Left lobe of liver (tissue), 2 donors: ENCODE data around the gene DGKQ. TPM values are rescaled to one million over a fixed set of nuclear protein-coding genes. Genes with fewer than 3 reads are reported as not detected.
"Not testable (repeated sequence)": the region's sequence is repeated elsewhere in the genome, so short reads cannot be mapped to it uniquely, and the experiment has no call there.

ENCODE experiments used
- ATAC-seq: fragments of 200-7000 bp; cut with Tn5 transposase; one replicate; pipeline ENCODE4 v1.9.1; 2020; ENCODE audit warnings: mild to moderate bottlenecking, moderate library complexity
- DNase-seq: peaks from one replicate; pipeline ENCODE4 v3.0.0-alpha.2; 2020; ENCODE audit warnings: low spot score
- total RNA-seq: library from RNA; stranded (reverse); gene quantifications from one replicate; pipeline ENCODE4 v1.2.1, GENCODE V29; 2021
- donor health status: DM: no; HTN: no; CAD: no; lungs with moderate emphysema.
- donor health status: DM: no; HTN: yes; CAD: no.

DGKQ gene
- total RNA-seq, 1 donor from 2014 or later = 7.0 TPM

DNA sequence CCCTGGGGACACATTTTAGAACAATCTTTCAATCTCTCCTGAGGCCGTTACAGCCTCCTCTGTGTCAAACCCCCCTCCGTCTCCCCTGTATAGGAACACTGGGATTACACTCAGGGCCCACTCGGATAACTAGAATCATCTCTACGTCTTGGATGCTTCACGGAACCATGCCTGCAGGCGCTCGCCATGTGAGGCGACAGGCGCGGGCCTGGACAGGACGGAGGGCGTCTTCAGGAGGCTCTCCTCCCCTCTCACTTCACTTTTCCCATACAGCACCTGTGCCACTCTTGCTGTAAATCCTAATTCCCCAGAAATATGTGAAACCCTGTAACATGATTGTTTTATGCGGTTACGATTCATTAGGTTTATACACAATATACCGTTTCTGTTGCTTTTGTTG is 9.4 kb upstream of the DGKQ start:
- no peak for ATAC-seq

DNA sequence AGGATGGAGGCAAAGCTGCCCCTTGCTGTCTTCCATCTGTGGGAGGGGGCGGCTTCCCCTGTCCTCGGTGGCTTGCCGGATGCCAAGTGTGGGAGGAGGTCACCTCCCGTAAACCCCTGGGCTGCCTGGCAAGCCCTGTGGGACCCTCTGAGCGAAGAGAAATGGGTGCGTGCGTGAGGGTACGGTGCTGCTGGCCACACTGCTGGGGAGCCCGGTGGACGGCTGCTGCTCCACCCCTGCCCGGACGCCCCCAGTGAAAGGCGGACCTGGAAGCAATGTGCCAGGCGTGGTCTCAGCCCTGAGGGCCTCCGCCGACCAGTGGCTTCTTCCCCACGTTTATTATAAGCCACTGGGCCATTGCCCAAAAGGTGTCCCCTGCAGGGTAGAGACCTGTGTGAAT is 8.9 kb upstream of the DGKQ start:
- DNase-seq = no peak

More for the DNA sequence above, 9.4 kb upstream of the DGKQ start:
- no peak for DNase-seq

DNA sequence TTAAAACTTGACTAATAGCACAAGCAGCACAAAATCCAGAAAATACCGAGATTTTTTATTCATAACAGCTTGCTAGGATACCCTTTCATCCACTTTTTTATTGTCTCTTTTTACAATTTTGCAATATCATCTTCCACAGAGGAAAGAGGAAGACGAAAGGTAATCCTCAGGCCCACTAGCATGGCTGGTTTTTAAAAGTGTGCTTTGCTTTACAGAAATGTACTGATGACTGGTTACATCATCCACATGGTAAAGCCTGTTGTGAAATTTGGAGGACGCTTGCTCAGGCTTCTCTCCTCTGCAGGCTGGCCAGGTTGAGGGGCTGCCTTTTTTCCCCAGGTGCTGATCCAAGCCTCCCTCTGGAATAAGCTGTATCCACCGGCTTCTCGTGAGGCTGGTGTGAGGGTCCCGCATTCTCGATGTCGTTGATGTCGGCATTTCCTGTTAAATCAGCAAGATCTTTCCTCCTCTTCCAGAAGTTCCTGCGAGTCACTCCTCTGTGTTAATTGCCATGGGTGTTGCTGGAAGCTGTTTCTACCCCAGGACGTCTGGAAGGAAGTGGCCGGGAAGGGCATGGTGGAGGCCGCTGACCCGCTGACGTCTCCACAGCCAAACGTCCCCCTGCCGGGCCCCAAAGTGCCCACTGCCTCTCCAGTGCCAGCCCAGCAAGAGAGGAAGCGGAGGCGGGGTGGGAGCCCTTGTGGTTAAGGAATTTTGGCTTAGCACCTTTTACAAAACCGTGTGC is 5.8 kb upstream of the DGKQ start:
- ATAC-seq (no peak), DNase-seq (no peak)

More for the DNA sequence above, 8.9 kb upstream of the DGKQ start:
- no peak for ATAC-seq

DNA sequence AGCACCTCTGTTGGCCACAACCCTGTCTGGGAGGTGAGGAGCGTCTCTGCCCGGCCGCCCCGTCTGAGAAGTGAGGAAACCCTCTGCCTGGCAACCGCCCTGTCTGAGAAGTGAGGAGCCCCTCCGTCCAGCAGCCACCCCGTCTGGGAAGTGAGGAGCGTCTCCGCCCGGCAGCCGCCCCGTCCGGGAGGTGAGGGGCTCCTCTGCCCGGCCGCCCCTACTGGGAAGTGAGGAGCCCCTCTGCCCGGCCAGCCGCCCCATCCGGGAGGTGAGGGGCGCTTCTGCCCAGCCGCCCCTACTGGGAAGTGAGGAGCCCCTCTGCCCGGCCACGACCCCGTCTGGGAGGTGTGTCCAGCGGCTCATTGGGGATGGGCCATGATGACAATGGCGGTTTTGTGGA is 2.6 kb upstream of the DGKQ start:
- DNase-seq, ATAC-seq: not testable (repeated sequence)

DNA sequence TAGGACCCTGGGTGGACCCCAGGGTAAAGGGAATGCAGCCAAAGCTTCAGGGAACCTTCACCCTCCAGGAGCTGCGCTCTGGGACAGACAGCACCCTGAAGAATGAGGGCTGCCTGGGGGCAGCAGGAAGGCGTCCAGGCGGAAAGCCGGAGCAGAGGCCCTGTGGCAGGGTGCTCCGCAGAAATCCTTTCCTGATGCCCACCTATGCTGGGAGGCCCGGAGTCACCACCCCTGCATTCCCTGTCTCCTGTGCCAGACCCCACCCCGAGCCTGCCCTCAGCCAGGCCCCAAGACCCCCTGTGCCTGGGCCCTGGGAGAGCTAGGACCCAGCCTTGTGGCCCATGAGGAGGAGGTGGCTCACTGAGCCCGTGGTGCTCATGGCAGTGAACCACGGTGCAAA is 1.3 kb upstream of the DGKQ start:
- no peak for DNase-seq
- ATAC-seq = no peak

DNA sequence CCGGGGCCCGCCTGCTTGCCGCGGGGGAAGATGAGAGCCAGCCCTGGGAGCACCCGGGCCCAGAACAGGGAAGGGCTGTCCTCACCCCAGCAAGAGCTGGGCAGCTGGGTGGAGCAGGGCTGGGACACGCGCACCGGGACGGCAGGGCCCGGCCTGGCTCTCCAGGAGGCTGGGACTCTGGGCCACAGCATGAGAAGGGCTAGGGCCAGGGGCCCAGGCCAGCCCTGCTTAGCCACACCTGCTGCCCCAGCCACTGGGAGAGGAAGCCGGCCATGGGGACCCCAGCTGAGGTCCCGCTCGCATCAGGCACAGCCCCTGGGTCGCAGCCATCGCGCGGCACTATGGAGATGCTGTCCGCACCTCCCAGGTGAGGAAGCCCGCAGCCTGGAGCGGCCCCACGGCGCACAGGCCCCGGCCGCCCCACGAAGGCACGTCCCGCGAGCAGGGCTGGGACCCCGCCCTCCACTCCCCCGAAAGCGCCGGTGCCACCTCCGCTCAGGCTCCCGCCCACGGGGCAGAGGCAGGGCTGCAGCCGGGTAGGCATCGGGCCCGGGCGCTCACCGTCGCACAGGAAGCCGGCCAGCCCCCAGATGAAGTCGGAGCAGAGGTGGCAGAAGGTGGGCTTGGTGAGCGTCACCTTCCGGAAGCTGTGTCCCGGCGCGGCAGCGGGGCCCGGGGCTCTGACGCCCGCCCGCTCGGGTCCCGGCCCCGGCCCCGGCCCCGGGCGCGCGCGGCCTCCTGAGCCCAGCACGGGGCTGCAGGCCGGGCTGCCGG is 531 bp downstream of the DGKQ start:
- peak; percentile 31 for ATAC-seq

DNA sequence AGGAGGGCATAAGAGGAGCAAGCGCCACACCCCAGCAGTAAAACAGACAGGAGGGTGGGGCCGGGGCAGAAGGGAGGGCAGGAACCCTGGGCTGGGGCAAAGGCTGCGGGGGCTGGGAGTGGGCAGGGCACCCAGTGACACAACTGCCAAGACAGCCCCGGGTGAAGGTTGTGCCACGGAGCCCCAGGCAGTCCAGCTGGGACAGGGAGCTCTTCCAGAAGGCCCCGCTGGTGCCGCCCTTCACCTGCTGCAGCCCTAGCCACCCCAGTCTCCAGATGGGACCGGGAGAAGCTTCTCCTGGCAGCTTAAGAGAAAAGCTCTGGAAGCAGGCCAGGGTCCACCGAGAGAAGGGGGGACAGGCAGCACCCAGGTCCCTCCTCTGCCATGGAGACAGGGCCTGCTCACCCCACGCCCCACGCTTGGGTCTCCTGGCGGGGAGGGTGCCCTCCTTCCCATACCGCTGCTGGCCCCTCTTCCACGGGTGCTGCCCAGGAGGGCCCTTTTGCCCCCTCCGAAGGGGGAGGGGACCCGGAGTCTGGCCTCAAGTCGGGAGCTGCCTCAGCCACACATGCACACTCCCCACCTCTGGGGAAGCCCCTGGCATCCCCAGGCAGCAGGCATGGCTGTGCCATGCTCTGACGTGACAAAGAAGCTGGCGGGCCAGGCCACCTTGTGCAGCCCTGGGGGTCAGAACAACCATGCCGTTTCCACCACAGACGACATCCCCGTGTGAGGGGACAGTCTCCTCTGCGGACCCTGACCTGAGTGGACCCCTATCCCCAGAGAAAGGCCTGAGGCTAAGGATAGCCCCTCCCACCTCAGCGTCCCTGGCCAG is 1.5 kb downstream of the DGKQ start:
- ATAC-seq (peak; percentile 38), DNase-seq (no peak)

More for the DNA sequence above, 531 bp downstream of the DGKQ start:
- DNase-seq = no peak

DNA sequence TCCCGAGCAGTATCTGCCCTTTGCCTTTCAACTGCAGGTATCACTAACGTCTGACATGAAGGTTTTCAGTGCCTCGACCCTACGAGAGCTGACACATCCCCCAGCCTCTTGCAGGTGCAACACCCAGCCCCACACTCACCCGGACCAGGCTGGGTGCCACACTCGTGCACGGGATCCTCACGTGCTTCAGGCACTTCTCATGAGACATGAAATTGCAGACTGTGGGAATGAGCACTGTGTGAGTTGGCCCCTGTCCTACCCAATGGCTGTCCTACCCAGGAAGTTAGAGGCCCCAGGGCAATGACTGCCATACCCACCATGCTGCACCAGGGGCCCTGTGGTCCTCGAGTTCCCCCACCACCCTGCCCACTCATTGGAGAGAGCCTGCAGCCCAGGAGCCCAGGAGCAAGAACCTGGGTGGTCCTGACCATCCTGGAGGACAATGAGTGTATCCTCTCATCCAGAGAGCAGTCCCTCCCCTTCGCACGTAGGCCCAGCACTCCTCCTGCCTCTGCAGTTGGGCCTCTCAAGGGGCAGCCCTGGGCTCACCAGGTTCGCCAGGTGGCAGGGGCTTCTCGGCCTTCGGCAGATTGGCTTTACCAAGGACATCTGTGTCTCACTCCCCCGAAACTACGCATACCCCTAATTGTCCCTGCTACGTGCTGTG is 2.4 kb downstream of the DGKQ start:
- ATAC-seq (no peak), DNase-seq (no peak)

DNA sequence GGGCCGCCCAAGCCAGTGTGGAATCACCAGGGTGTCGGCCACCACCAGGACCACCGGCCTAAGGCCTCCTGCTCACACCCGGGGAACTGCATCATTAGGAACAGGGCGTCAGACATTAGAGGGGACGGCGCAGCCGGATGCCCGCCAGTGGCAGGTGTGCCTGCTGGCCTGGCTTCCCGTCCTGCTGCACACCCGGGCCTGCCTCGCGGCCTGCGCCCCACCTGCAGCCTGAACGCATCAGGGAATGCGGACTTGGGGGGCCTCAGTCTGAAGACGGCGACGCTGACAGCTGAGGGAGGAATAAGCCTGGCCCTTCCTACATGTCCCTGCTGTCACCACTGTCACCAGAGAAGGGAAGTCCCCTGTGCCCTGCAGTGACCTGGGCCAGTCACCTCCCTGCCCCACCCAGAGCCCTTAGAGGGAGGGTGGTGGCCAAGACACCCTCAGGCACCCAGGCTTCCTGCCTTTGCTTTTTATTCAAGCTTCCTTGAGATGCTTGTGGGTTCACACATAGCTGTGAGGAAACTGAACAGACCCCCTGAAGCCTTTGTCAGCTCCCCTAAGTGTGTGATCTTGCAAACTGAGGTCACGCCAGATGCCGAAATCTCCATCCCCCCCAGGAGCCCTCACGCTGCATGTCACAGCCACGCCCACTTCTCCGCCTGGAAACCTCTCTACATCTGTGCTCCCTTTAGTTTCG is 3.2 kb downstream of the DGKQ start:
- no peak for DNase-seq

DNA sequence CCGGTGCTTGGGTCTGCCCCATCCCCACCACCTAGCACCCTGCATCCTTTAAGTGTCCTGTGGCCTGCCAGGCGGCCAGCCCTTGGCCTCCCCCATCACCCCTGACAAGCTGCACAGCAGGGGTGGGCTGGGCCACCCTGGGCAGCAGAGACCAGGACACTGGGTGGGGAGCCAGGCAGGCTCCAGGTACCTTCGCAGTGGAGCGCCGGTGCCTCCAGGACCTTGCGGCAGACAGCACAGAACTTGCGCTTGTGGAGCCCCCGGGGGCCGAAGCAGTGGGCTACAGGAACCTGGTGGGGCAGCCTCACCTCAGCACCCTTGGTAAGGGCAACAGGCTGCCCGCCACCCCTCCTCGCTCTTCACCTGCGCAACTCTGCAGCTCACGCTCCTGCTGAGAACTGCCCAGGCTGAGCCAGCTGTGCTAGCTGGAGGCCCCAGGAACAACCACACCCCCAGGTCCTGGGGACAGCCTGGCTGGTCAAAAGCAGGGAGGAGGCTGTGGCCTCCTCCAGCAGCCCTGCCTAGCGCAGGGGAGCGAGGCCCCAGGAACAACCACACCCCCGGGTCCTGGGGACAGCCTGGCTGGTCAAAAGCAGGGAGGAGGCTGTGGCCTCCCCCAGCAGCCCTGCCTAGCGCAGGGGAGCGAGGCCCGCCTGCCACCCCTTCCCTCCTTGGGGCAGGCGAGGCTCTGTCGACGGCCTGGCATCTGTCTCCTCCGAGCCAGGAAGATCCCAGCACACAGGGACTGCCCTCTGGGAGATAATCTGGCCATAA is 4.6 kb downstream of the DGKQ start:
- no peak for DNase-seq
- no peak for ATAC-seq

More for the DNA sequence above, 3.2 kb downstream of the DGKQ start:
- no peak for ATAC-seq

DNA sequence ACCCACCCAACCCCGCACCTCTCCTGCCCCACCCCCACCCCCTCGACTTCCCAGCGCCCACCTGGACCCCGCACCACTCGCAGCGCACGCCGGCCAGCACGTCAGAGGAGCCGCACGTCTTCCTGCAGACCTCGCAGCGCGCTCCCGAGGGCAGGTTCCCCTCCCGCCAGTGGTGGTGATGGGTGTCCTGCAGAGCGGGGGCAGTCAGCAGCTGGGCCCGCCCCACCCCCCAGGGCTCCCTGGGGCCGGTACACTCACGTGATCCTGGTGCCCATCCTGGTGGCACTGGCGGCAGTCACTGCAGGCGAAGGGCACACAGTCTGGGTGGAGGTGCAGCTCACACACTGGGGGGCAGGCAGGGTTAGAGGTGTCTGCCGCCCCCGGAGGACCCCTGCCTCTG is 5.1 kb downstream of the DGKQ start:
- no peak for DNase-seq
- ATAC-seq = no peak

DNA sequence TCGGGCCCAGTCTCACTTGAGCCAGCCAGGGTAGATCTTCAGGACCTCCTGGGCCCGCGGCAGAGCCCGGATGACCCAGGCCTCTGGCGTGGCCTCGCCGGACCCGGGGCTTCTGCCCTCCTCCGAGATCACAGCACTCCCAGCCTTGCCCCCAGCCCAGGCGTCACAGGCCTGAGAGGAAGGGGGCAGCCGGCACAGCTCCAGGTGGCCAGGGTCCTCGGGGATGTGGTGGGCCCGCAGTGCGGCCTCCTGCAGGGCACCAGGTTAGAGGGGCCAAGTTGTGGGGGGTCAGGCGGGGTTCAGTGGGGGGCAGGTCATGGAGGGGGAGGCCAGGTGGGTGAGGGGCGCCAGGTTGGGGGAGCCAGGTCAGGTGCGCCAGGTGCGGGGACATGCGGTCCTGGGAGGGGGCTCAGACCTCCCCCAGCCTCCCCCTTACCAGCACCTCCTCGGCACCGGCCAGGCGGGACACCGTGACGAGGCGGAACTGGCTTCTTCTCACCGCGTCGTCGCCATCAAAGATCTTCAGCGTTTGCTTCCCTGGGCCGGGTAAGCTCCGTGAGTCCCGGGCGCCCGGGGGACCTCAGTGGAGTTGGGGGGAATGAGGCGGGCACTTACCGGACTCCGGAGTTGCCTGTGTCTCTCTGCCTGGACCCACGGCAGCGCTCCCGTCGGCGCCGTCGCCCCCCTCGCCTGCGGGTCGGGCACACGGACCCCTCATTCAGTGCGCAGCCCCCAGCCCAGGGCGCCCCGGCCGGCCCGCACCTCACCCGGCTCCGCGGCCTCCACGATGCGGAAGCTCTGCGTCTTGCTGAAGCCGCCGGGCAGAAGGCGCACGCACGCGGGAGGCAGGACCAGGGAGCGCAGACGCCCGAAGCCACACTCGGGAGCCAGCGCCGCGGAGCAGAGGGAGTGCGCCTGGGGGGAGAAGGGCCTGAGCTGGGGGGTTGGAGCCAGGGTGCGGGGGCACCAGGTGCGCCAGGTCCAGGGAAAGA is 6.0 kb downstream of the DGKQ start:
- DNase-seq (no peak), ATAC-seq (no peak)

DNA sequence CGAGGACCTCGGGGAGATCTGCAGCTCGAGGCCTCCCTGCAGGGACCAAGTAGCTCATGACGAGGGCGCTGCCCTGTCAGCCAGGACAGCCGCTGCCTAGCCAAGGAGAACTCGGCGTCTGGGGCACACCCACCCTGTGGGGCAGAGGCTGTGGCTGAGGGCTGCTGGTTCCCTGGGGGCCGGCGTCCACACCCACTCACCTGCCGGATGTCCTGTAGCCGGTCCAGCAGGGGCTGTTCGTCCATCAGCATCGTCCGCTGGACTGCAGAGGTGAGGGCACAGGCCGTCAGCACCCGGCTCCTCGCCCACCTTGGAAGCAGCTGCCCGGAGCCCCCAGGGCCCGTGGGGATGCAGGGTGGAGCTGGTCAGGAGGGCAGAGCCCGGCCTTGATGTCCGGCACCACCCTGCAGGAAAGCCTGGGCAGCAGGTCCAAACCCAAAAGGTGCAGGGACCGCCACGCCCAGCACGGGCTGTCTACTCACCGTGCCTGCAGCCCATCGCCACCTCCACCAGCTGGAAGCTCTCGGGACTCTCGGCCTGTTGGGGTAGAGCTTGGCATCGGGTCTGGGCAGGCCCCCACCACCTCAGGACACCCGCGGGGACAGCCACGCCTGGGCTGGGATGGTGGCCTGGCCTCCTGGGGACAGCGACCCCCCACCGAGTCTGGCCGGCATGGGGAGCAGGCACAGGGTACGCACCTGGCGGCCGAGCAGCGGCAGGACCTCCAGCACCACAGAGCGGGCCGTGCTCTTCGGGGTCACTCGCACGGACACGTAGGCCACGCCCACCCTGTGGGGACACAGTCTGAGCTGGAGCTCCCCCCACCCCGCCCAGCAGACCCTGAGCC is 6.9 kb downstream of the DGKQ start:
- DNase-seq = no peak
- ATAC-seq = no peak

DNA sequence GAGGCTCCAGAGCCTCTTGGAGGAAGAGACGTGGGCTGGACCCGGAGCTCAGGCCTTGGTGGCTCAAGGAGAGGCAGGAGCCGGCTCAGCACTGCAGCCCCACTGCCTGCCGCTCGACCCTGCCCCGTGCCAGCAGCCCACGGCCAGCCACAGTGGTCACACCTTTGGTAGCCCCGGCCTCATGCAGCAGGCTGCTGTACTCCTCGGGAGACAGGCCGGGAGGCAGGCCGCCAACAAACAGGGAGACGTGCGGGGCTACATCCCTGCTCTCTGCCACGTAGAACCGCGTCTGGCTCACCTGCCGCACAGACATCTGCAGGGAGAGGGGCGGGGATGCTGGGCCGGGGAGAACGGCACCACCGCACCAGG is 7.6 kb downstream of the DGKQ start:
- DNase-seq (no peak), ATAC-seq (no peak)

DNA sequence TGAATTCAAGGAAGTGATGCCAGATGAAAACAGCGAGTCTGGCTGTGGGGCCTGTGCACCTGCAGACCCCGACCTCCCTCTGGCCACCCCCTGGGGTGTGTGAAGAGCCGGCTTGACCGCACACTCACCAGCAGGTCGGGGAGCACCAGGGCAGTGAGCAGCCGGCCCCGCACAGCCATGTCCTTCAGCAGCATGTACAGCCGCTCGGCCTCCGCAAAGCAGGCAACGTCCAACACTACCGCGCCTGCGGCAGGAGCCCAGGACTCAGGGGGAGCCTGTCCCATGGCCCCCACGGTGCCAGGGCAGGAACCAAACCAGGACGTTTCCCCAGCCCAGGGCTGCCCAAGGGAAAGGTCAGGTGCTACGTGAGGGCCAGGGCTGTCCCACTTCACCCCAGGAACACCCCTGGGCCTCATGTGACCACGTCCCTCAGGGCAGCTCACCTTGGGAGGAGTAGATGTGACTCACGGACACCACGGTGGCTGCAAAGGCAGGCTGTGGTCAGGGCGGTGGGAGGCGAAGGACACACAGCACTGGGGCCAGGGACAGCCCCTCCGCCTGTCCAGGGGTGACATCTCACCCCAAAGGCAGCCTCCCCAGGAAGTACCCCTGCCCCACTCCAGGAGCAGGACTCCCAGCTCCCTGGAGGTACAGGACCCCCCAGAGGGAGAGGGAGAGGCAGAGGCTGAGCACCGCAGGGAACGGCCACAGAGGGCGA is 8.2 kb downstream of the DGKQ start:
- no peak for DNase-seq
- no peak for ATAC-seq

DNA sequence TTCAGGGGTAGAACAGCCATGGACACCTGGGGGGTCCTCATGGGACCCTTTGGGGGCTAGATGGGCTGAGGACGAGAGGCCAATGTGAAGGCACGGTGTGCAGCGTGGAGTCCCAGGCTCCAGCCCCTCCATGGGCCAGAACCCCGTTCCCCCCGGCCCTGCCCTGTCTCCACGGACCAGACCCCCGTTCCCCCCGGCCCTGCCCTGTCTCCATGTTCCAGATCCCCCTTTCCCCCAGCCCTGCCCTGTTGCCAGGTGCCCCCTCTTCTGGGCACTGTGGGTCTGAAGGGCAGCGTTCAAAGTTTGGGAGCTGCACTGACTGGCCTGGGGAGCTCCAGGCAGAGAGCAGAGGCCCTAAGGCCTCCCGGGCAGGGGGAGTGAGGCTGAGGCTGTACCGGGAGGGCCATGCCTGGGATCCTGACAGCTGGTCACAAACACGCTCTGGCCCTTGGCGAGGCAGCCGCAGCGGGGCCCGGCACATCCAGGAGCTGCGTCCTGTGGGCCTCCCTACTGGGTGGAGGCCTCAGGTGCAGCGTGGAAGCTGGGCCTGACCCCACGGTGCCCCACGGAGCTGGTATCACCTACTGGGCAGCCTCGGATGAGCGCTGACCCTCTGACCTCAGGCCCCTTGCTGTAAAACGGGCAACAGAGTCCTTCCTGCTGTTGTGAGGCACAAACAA is 8.9 kb downstream of the DGKQ start:
- ATAC-seq = no peak
- DNase-seq = no peak
